Measurements from ENCODE around the gene BIRC2.

The BIRC2 gene

DNA sequence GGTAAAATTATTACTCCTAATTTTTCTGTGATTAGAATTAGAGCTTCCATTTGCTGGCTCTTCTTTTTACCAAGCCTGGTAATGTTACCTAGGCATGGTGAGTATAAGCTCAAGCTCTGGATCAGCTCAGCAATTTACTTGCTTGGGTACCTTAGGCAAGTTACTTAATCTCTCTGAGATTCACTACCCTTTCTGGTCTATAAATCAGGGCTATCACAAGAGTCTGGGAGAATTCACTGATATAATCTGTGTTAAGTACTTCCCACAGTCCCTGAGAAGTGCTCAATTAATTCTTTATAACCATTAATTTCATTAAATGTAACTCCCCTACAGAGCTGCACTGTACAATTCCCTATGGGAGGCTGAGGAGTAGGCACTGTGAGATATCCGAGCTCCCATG, 61.3 kb downstream of the BIRC2 start:
- in situ Hi-C loops (cut with MboI; ENCODE audit: low sequenced_read_pairs): no loop called here
- DNase-seq (ENCODE audit: low spot score in 2 of 2): no peak
- no peaks in the 10 kb centered on the region for H3K36me3 ChIP-seq (replicated peaks)
- no peak overlapping the region for H3K4me3 ChIP-seq
- H3K27me3 ChIP-seq (ENCODE audit: low read depth): no peaks in the 10 kb centered on the region
- peaks cover 2% of the 10 kb centered on the region; the same call in 1 of the 2 replicates for H3K4me1 ChIP-seq
- H3K9me3 ChIP-seq: no peaks in the 10 kb centered on the region

DNA sequence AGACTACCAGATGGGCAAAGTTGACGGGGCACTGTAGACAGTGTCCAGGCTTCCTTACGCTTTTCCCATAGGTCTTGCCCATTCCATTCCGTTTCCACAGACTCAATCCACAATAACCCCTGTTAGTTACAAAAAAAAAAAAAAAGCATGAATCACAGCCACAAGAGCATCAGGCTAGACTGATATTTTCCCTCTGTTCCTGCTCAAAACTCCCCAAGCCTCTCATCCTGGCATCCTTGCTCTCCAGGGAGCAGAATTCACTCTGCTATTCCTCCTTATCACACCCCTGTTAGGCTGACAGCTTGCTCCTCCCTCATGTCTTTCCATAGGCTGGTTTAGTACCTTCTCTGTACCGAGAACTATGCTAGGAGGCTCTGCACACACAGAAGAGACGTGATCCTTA, 63.4 kb downstream of the BIRC2 start:
- in situ Hi-C loops (cut with MboI; ENCODE audit: low sequenced_read_pairs): no loop called here
- Histone ChIP-seq H3K4me1 (peaks cover 2% of the 10 kb centered on the region; the same call in 1 of the 2 replicates), H3K36me3 (replicated peaks) (no peaks in the 10 kb centered on the region), H3K27me3 (ENCODE audit: low read depth) (no peaks in the 10 kb centered on the region), H3K9me3 (no peaks in the 10 kb centered on the region), H3K4me3 (no peak overlapping the region)
- DNase-seq (ENCODE audit: low spot score in 2 of 2): no peak

DNA sequence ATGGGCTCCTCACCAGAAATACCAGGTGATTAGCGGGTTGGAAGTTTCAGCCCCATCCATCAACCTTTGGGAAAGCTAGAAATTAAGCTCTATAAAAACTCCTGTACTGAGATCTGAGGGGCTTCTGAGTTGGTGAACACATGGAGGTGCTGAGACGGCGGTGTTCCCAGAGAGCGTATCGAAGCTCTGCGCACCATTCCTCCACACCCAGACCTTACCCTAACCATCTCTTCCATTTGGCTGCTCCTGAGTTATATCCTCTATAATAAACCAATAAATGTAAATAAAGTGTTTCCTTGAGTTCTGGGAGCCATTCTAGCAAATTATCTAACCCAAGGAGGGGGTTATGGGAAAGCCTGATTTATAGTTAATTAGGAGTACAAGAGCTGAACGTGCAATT, 64.1 kb downstream of the BIRC2 start:
- no peak for DNase-seq (ENCODE audit: low spot score in 2 of 2)
- in situ Hi-C loops (cut with MboI; ENCODE audit: low sequenced_read_pairs): no loop called here
- no peaks in the 10 kb centered on the region for H3K27me3 ChIP-seq (ENCODE audit: low read depth)
- no peaks in the 10 kb centered on the region for H3K4me1 ChIP-seq
- no peaks in the 10 kb centered on the region for H3K9me3 ChIP-seq
- no peaks in the 10 kb centered on the region for H3K36me3 ChIP-seq (replicated peaks)
- H3K4me3 ChIP-seq: no peak overlapping the region

DNA sequence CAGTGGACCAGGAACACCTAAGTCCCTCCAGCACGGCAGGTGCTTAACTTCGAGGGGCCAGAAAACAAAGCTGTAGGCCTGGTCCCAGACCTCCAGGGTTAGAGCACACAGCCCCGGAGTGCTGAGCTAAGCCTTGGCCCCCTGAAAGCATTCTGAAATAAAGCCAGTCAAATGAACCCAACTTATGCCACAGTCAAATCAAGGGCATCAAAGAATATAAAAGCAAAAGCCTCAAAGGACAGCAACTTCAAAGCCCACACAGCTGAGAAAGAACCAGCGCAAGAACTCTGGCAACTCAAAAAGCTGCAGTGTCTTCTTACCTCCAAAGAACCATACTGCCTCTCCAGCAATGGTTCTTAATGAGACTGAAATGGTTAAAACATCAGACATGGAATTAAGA, 66.5 kb downstream of the BIRC2 start:
- no peaks in the 10 kb centered on the region for H3K27me3 ChIP-seq (ENCODE audit: low read depth)
- 0 out of 2 replicates have a peak, but pooled peaks cover 2% of the 10 kb centered on the region for H3K9me3 ChIP-seq
- no peak for DNase-seq (ENCODE audit: low spot score in 2 of 2)
- in situ Hi-C loops (cut with MboI; ENCODE audit: low sequenced_read_pairs): no loop called here
- H3K4me1 ChIP-seq: no peaks in the 10 kb centered on the region
- H3K4me3 ChIP-seq: no peak overlapping the region
- no peaks in the 10 kb centered on the region for H3K36me3 ChIP-seq (replicated peaks)

DNA sequence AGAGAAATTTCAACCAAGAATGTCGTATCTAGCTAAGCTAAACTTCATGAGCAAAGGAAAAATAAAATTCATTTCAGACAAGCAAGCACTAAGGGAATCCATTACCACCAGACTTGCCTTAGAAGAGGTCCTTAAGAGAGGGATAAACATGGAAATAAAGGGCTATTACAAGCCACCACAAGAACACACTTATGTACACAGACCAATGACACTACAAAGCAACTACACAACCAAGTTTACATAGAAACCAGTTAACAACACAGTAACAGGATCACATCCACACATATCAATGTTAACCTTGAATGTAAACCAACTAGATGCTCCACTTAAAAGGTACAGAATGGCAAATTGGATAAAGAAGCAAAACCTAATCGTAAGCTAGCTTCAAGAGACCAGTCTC, 67.5 kb downstream of the BIRC2 start:
- H3K4me3 ChIP-seq: no peak overlapping the region
- H3K36me3 ChIP-seq (replicated peaks): no peaks in the 10 kb centered on the region
- in situ Hi-C loops (cut with MboI; ENCODE audit: low sequenced_read_pairs): no loop called here
- H3K27me3 ChIP-seq (ENCODE audit: low read depth): no peaks in the 10 kb centered on the region
- no peak for DNase-seq (ENCODE audit: low spot score in 2 of 2)
- 0 out of 2 replicates have a peak, but pooled peaks cover 2% of the 10 kb centered on the region for H3K9me3 ChIP-seq
- no peaks in the 10 kb centered on the region for H3K4me1 ChIP-seq

DNA sequence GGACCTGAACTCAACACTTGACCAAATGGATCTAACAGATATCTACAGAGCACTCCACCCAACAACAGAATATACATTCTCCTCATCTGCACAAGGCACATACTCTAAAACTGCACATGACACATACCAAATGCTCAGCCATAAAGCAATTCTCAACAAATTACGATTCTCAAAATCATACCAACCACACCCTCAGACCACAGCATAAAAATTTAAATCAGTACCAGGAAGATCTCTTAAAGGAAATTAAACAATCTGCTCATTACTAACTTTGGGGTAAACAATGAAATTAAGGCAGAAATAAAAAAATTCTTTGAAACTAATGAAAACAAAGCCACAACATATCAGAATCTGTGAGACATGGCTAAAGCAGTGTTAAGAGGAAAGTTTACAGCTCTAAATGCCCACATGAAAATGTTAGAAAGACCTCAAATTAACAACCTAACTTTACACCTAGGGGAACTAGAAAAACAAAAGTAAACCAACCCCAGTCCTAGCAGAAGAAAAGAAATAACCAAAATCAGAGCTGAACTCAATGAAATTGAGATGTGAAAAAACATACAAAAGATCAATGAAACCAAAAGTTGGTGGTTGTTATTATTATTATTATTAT, 68.4 kb downstream of the BIRC2 start:
- no peak for DNase-seq (ENCODE audit: low spot score in 2 of 2)
- Histone ChIP-seq H3K36me3 (replicated peaks) (no peaks in the 10 kb centered on the region), H3K9me3 (0 out of 2 replicates have a peak, but pooled peaks cover 2% of the 10 kb centered on the region), H3K4me3 (no peak overlapping the region), H3K4me1 (no peaks in the 10 kb centered on the region), H3K27me3 (ENCODE audit: low read depth) (no peaks in the 10 kb centered on the region)
- in situ Hi-C loops (cut with MboI; ENCODE audit: low sequenced_read_pairs): no loop called here

DNA sequence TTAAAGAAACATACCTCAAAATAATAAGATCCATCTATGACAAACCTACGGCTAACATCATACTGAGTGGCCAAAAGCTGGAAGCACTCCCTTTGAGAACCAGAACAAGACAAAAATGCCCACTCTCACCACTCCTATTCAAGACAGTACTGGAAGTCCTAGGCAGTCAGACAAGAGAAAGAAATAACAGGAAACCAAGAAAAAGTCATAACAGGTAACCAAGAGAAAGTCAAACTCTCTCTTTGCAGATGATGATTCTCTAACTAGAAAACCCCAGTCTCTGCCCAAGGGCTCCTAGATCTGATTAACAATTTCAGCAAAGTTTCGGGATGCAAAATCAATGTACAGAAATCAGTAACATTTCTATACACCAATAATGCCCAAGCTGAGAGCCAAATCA, 70.0 kb downstream of the BIRC2 start:
- Histone ChIP-seq H3K36me3 (replicated peaks) (no peaks in the 10 kb centered on the region), H3K9me3 (0 out of 2 replicates have a peak, but pooled peaks cover 2% of the 10 kb centered on the region), H3K27me3 (ENCODE audit: low read depth) (no peaks in the 10 kb centered on the region), H3K4me1 (peaks cover 9% of the 10 kb centered on the region), H3K4me3 (no peak overlapping the region)
- in situ Hi-C loops (cut with MboI; ENCODE audit: low sequenced_read_pairs): no loop called here
- no peak for DNase-seq (ENCODE audit: low spot score in 2 of 2)

DNA sequence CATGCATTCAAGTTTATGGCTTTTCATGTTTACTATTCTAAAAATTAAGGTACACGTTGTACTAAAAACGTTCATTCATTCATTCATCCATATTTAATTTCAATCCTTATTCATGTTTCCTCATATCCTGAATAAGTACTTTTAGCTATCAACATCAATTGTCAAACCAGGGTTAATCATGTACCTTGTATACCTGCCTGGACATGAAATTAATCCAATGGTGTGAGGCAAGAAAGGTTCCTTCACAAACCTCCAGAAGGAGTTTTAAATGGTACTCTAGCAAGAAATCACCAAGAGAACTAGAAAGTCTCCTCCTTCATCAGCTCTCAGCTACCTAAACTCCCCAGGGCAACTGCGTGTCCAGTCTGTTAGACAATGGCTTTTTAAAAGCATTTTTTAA, 72.2 kb downstream of the BIRC2 start:
- no peak for DNase-seq (ENCODE audit: low spot score in 2 of 2)
- in situ Hi-C loops (cut with MboI; ENCODE audit: low sequenced_read_pairs): no loop called here
- Histone ChIP-seq H3K4me1 (peaks cover 15% of the 10 kb centered on the region), H3K27me3 (ENCODE audit: low read depth) (no peaks in the 10 kb centered on the region), H3K4me3 (no peak overlapping the region), H3K36me3 (replicated peaks) (no peaks in the 10 kb centered on the region), H3K9me3 (0 out of 2 replicates have a peak, but pooled peaks cover 2% of the 10 kb centered on the region)

DNA sequence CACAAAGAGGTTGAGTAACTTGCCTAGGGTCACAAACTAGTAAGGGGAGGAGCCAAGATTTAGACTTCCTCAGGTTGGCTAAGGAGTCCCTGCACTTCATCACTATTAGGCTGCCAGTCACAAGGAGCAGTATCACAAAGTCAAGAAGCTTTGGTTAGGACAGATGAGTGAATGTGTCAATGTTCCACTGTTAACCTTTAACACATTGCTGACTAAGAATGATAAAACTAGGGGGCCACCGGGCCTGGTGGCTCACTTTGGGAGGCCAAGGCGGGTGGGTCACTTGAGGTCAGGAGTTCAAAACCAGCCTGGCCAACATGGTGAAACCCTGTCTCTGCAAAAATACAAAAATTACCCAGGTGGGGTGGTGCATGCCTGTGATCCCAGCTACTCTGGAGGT, 73.5 kb downstream of the BIRC2 start:
- Histone ChIP-seq H3K36me3 (replicated peaks) (no peaks in the 10 kb centered on the region), H3K9me3 (0 out of 2 replicates have a peak, but pooled peaks cover 2% of the 10 kb centered on the region), H3K27me3 (ENCODE audit: low read depth) (no peaks in the 10 kb centered on the region), H3K4me1 (peaks cover 17% of the 10 kb centered on the region), H3K4me3 (no peak overlapping the region)
- in situ Hi-C loops (cut with MboI; ENCODE audit: low sequenced_read_pairs): no loop called here
- DNase-seq (ENCODE audit: low spot score in 2 of 2): no peak

DNA sequence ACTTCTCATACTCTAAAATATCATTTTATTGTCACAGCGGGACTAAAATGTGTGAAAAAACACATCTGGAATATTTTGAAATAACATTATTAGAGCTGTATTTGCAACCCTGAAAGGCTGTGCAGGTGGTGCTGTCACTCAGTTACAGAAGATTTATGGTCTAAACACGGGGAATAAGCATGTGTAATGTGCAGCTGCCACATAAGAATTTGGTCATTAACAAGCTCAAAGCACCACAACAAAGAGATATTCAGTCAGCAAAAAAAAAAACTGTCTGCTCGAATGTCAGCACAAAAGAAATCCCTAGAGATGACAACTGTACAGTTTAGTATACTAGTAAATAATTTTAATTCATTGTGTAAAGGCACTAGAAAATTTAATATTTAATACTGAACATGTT, 74.2 kb downstream of the BIRC2 start:
- DNase-seq (ENCODE audit: low spot score in 2 of 2): peak; percentile 35 to 69
- H3K4me3 ChIP-seq: no peak overlapping the region
- in situ Hi-C loops (cut with MboI; ENCODE audit: low sequenced_read_pairs): no loop called here
- 0 out of 2 replicates have a peak, but pooled peaks cover 2% of the 10 kb centered on the region for H3K36me3 ChIP-seq (replicated peaks)
- H3K4me1 ChIP-seq: peaks cover 20% of the 10 kb centered on the region
- no peaks in the 10 kb centered on the region for H3K27me3 ChIP-seq (ENCODE audit: low read depth)
- 0 out of 2 replicates have a peak, but pooled peaks cover 2% of the 10 kb centered on the region for H3K9me3 ChIP-seq

DNA sequence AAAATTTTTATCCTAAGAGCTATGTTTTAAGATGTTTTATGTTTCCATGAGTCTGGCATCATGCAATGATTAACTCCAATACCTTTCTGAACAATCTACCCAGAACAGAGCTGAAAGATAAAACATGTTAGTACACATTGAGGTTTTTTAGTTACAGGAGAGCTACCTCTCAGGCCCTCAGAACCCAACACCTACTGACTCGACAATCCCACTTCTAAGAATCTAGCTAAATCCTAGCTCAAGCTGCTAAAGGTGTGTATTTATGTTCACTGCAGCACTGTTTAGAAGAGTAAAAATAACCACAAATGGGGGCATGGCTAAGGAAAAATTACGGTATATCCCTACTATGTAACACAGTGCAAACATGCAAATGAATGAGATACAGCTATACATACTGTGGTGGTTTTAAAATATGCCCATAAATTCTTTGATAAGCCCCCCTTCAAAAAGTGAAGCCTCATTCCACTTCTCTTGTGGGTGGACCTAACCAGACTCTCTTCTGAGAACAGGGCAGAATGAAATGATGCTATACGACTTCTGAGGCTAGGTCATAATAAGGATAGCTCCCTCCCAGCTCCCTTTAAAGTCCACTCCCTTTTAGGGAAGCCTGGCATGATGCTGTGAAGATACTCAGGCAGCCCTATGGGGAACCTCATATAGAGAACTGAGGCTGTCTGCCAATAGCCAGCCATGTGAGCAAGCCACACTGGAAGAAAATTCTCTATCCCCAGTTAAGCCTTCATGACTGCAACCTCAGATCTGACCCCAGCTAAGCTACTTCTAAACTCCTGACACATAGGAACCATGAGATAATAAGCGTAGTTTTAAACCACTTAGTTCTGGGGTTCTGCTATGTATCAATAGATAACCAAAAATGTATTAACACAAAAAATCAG, 76.1 kb downstream of the BIRC2 start:
- 0 out of 2 replicates have a peak, but pooled peaks cover 2% of the 10 kb centered on the region for H3K36me3 ChIP-seq (replicated peaks)
- no peaks in the 10 kb centered on the region for H3K27me3 ChIP-seq (ENCODE audit: low read depth)
- no peaks in the 10 kb centered on the region for H3K9me3 ChIP-seq
- no peak overlapping the region for H3K4me3 ChIP-seq
- in situ Hi-C loops (cut with MboI; ENCODE audit: low sequenced_read_pairs): no loop called here
- DNase-seq (ENCODE audit: low spot score in 2 of 2): no peak
- H3K4me1 ChIP-seq: peaks cover 32% of the 10 kb centered on the region

DNA sequence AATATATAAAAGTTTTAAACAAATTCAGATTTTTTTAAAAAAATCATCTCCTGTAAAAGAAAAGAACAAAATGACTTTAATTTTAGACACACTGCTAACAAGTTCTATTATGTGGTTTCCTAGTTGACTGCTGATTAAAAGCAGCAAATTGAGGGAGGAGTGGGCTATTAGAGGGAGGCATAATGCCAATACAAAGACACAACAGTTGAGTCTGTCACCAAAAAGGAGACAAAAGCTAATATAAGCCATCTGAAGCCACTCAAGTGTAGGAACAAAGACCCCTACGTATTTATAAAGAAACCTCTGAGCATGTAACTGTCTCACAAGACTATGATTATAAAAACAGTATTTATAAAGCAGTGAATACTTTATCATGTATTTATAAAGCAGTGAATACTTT, 76.9 kb downstream of the BIRC2 start:
- H3K4me1 ChIP-seq: peaks cover 32% of the 10 kb centered on the region
- H3K36me3 ChIP-seq (replicated peaks): 0 out of 2 replicates have a peak, but pooled peaks cover 2% of the 10 kb centered on the region
- H3K27me3 ChIP-seq (ENCODE audit: low read depth): no peaks in the 10 kb centered on the region
- in situ Hi-C loops (cut with MboI; ENCODE audit: low sequenced_read_pairs): no loop called here
- DNase-seq (ENCODE audit: low spot score in 2 of 2): peak in 1 of 2 experiments; percentile 57
- no peaks in the 10 kb centered on the region for H3K9me3 ChIP-seq
- no peak overlapping the region for H3K4me3 ChIP-seq

DNA sequence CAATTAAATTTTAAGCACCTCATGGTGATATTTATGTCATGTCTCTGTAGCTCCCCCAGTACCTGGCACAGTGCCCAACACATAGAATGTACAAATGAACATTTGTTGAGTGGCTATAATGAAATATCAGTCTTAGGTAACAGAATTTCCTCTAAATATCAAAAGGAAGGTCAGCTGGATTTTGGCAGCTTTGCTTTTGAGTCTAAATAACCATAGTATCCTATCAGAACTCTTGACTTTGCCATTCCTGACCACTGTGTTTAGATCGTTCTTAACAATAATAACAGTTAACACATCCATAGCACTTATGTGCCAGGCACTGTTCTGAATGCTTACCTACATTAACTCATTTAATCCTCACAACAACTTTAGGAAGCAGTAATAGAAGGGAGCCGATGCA, 79.0 kb downstream of the BIRC2 start:
- no peaks in the 10 kb centered on the region for H3K9me3 ChIP-seq
- no peak for DNase-seq (ENCODE audit: low spot score in 2 of 2)
- H3K36me3 ChIP-seq (replicated peaks): 0 out of 2 replicates have a peak, but pooled peaks cover 2% of the 10 kb centered on the region
- no peak overlapping the region for H3K4me3 ChIP-seq
- H3K4me1 ChIP-seq: peaks cover 31% of the 10 kb centered on the region
- H3K27me3 ChIP-seq (ENCODE audit: low read depth): no peaks in the 10 kb centered on the region
- in situ Hi-C loops (cut with MboI; ENCODE audit: low sequenced_read_pairs): no loop called here

DNA sequence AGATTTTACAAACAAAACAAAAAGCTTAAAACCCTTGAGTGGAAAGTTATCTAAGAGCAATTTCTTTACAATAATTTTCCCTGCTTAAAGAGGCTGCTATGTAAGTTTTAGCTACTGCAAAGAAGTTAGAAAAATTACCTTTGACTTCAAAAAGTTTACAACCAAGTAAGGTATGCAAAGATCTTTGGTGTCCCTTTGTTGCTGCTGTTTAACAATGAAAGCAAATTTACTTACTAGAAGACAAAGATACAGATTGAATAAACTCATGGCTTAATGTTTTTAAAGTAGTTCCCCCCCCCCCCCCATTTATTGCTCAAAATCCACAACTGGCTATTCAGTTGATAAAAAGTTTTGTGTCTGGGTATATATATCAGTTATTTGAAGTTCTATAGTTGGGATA, 79.6 kb downstream of the BIRC2 start:
- Histone ChIP-seq H3K27me3 (ENCODE audit: low read depth) (no peaks in the 10 kb centered on the region), H3K9me3 (no peaks in the 10 kb centered on the region), H3K4me1 (peaks cover 25% of the 10 kb centered on the region), H3K4me3 (no peak overlapping the region), H3K36me3 (replicated peaks) (peaks cover 5% of the 10 kb centered on the region; the same call in 1 of the 2 replicates)
- in situ Hi-C loops (cut with MboI; ENCODE audit: low sequenced_read_pairs): no loop called here
- DNase-seq (ENCODE audit: low spot score in 2 of 2): peak in 1 of 2 experiments; percentile 49

Data from HAP-1 (cell line).